D721Med (cell line): ENCODE measurements around the gene ZFP36.

Experiments
- DNase-seq: peaks from one replicate; pipeline ENCODE4 v3.0.0; 2011; ENCODE audit warnings: low spot score; ENCODE audit not compliant: insufficient read length
- FAIRE-seq: peaks from 2 replicates; lab custom pipeline; 2011; peaks lifted over from hg19 to GRCh38; lab: Jason Lieb, UNC
- TF ChIP-seq, protein P1 (sequence below): IDR thresholded peaks from 2 replicates; pipeline ENCODE4 v1.5.1; 2012; ENCODE audit warnings: mild to moderate bottlenecking, control low read depth; ENCODE audit not compliant: insufficient read depth; ENCODE audit errors: missing control alignments

ZFP36 gene

DNA sequence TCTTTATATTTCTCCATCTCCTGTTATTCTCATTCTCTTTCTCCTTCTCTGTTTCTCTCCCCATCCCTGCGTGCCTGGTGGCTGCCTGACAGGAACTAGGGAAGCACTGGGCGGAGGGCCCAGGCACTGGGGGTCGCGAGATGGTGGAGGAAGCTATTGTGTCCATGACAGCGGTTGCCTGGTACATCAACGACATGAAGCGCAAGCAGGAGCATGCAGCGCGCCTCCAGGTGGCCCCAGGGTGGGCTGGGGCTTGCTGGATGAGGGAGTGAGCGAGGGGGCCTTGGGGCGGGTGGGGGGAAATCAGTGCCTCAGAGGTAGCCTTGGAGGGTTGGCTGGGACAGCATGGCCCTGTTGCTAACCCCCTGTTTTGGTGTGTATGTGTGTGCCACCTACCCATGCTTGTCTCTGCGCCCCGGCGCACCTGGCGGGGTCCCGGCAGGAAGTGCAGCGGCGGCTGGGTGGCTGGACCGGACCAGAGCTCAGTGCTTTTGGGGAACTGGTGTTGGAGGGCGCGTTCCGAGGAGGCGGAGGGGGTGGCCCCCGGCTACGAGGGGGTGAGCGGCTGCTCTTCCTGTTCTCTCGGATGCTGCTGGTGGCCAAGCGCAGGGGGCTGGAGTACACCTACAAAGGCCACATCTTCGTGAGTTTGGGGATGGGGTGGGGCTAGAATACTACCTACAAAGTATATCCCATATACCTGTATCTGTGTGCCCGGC lies 11.0 kb downstream of the ZFP36 start:
- no peak for FAIRE-seq
- no peak for DNase-seq
- TF ChIP-seq, protein P1, sequence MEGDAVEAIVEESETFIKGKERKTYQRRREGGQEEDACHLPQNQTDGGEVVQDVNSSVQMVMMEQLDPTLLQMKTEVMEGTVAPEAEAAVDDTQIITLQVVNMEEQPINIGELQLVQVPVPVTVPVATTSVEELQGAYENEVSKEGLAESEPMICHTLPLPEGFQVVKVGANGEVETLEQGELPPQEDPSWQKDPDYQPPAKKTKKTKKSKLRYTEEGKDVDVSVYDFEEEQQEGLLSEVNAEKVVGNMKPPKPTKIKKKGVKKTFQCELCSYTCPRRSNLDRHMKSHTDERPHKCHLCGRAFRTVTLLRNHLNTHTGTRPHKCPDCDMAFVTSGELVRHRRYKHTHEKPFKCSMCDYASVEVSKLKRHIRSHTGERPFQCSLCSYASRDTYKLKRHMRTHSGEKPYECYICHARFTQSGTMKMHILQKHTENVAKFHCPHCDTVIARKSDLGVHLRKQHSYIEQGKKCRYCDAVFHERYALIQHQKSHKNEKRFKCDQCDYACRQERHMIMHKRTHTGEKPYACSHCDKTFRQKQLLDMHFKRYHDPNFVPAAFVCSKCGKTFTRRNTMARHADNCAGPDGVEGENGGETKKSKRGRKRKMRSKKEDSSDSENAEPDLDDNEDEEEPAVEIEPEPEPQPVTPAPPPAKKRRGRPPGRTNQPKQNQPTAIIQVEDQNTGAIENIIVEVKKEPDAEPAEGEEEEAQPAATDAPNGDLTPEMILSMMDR = no peak

DNA sequence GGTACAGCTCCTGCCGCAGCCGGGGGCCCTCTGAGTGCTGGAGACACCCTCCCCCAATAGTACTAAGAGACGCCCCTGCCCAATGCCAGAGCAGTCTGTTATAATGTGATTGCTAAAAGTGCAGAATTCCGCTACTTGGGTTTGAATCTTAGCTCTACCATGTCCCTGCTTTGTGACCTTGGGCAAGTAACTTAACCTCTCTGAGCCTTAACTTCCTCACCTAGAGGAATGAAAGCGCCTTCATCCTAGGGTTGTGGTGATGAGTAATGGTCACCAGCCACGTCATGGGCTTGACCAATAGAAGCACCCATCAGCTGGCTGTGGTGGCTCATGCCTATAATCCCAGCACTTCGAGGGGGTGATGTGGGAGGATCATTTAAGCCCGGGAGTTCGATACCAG lies 12.4 kb downstream of the ZFP36 start:
- TF ChIP-seq, protein P1 = no peak
- no peak for FAIRE-seq
- DNase-seq = no peak

DNA sequence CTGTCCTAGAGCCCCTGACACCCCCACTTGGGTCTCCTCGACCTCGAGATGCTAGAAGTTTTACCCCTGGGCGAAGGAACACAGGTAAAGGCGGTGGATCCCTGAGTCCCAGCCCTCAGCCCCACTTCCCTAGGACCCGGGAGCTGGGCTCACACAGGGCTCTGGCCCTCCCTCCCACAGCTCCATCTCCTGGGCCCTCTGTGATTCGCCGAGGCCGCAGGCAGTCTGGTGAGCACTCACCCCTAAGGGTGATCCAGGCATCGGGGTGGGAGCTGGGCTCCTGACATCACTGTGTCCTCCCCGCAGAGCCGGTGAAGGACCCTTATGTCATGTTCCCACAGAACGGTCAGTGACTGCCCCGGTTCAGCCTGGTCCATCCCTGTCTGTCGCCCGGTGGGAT lies 14.1 kb downstream of the ZFP36 start:
- FAIRE-seq = no peak
- TF ChIP-seq, protein P1 = no peak
- no peak for DNase-seq

DNA sequence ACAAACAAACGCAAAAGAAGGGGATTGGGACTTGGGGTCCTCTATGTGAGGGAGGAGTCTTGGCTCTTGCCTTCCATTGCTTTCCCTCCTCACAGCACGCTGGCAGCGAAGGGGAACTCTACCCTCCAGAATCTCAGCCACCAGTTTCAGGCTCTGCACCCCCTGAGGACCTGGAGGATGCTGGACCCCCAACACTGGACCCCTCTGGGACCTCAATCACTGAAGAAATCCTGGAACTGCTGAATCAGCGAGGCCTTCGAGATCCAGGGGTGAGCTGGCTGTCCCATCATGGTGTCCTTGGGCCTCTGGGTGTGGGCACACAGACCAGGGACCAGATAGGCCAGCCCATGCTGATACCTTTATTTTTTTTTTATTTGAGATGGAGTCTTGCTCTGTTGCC lies 15.4 kb downstream of the ZFP36 start:
- no peak for FAIRE-seq
- no peak for DNase-seq
- TF ChIP-seq, protein P1 = no peak

DNA sequence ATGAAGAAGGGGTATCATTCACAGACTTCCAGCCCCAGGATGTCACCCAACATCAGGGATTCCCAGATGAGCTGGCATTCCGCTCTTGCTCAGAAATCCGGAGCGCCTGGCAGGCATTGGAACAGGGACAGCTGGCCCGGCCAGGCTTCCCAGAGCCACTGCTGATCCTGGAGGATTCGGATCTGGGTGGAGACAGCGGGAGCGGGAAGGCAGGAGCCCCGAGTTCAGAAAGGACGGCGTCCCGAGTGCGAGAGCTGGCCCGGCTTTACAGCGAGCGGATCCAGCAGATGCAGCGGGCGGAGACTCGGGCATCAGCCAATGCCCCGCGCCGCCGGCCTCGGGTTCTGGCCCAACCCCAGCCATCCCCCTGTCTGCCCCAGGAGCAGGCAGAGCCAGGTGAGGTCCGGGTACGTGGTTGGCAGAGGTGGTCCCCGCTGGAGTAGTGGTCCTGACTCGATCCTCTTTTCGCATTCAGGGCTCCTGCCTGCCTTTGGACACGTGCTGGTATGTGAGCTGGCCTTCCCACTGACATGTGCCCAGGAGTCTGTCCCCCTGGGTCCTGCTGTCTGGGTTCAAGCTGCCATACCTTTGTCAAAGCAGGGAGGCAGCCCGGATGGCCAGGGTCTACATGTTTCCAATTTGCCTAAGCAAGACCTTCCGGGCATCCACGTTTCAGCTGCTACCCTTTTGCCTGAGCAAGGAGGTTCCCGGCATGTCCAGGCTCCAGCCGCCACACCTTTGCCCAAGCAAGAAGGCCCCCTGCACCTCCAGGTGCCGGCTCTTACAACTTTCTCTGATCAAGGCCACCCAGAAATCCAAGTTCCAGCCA lies 16.8 kb downstream of the ZFP36 start:
- TF ChIP-seq, protein P1 = no peak

DNA sequence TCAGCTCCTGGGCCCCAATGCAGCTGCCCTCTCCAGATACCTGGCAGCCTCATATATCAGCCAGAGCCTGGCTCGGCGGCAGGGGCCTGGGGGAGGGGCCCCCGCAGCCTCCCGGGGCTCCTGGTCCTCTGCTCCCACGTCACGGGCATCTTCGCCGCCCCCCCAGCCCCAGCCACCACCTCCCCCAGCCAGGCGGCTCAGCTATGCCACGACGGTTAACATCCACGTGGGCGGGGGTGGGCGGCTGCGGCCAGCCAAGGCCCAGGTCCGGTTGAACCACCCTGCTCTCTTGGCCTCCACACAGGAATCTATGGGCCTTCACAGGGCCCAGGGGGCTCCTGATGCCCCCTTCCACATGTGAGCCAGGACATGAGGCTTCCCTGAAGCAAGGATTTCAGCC lies 18.3 kb downstream of the ZFP36 start:
- TF ChIP-seq, protein P1 = no peak
- DNase-seq = no peak
- no peak for FAIRE-seq

More for the DNA sequence above, 16.8 kb downstream of the ZFP36 start:
- DNase-seq (no peak), FAIRE-seq (no peak)
